H1 (cell line): ENCODE data around the gene TOP3B. TPM values are rescaled to one million over a fixed set of nuclear protein-coding genes. Genes with fewer than 3 reads are reported as not detected.

Source experiments
- CTCF ChIA-PET: fragments of 300-600 bp; sonication (Branson Sonifier 250); formaldehyde crosslinking; loops from one replicate; lab custom pipeline; 2021; ENCODE audit not compliant: partially characterized antibody; lab: Charles Lee
- POLR2A ChIA-PET: fragments of 300-600 bp; sonication (Branson Sonifier 250); formaldehyde crosslinking; loops from one replicate; lab custom pipeline; 2021; ENCODE audit warnings: inconsistent platforms; ENCODE audit not compliant: partially characterized antibody; lab: Charles Lee
- DNase-seq, 2 experiments: peaks; one replicate each; pipeline versions ENCODE4 v3.0.0 to v3.0.0-alpha.2; 2010 to 2022; ENCODE audit warnings: low spot score in 2 of 2, low read depth in 1 of 2, mixed read lengths in 1 of 2
- FAIRE-seq: peaks from 2 replicates; lab custom pipeline; 2011; peaks lifted over from hg19 to GRCh38; lab: Jason Lieb, UNC
- H2AFZ ChIP-seq: 2 replicates; pipeline ENCODE4 v1.8.1; 2012; ENCODE audit warnings: low read length, inconsistent platforms
- H2AK5ac ChIP-seq: 2 replicates; pipeline ENCODE4 v1.6.1; 2013; ENCODE audit warnings: low read depth, low read length
- H2BK120ac ChIP-seq: replicated peaks from 2 replicates; pipeline ENCODE3; 2013; ENCODE audit warnings: low read depth, low read length, inconsistent platforms
- H2BK12ac ChIP-seq: 2 replicates; pipeline ENCODE4 v1.6.1; 2013; ENCODE audit warnings: low read depth, low read length
- H2BK15ac ChIP-seq: 2 replicates; pipeline ENCODE4 v1.6.1; 2013; ENCODE audit warnings: low read length
- H2BK20ac ChIP-seq: 2 replicates; pipeline ENCODE4 v1.6.1; 2013; ENCODE audit warnings: low read length
- H2BK5ac ChIP-seq: 2 replicates; pipeline ENCODE4 v1.6.1; 2013; ENCODE audit warnings: low read depth, low read length
- H3K14ac ChIP-seq: 2 replicates; pipeline ENCODE4 v1.6.1; 2013; ENCODE audit warnings: inconsistent platforms; ENCODE audit not compliant: insufficient read length
- H3K18ac ChIP-seq: 2 replicates; pipeline ENCODE4 v1.6.1; 2013; ENCODE audit warnings: low read length; ENCODE audit errors: extremely low read depth
- H3K23ac ChIP-seq: 2 replicates; pipeline ENCODE4 v1.6.1; 2013; ENCODE audit warnings: inconsistent platforms; ENCODE audit not compliant: insufficient read length
- H3K23me2 ChIP-seq: 2 replicates; pipeline ENCODE4 v1.6.1; 2013; ENCODE audit warnings: low read depth, low read length
- H3K27ac ChIP-seq: 2 replicates; pipeline ENCODE4 v1.6.1; 2011; ENCODE audit warnings: low read depth, low read length, inconsistent platforms
- H3K27me3 ChIP-seq, 4 experiments: replicated peaks in 1 of 4; 1 replicate in 1 of 4; 2 replicates in 3 of 4; pipeline versions ENCODE4 v1.6.1 to v1.8.1; 2011 to 2013; ENCODE audit warnings: low read length in 3 of 4, mild to moderate bottlenecking in 3 of 4, inconsistent platforms in 2 of 4, mixed read lengths in 2 of 4, moderate library complexity in 1 of 4; ENCODE audit not compliant: control insufficient read depth in 3 of 4, insufficient read depth in 3 of 4; ENCODE audit errors: extremely low read depth in 1 of 4
- H3K36me3 ChIP-seq, 4 experiments: 2 replicates each; pipeline versions ENCODE4 v1.6.1 to v1.8.1; 2011 to 2013; ENCODE audit warnings: mild to moderate bottlenecking in 4 of 4, low read length in 3 of 4, moderate library complexity in 2 of 4, control low read depth in 1 of 4, inconsistent platforms in 1 of 4; ENCODE audit not compliant: insufficient read depth in 4 of 4, control insufficient read depth in 2 of 4
- H3K4ac ChIP-seq: replicated peaks from 2 replicates; pipeline ENCODE3; 2013; ENCODE audit warnings: low read length, low read depth, mixed read lengths, inconsistent platforms; ENCODE audit not compliant: insufficient read length
- H3K4me1 ChIP-seq, 4 experiments: replicated peaks in 1 of 4; 1 replicate in 1 of 4; 2 replicates in 3 of 4; pipeline versions ENCODE4 v1.6.1 to v1.8.1; 2011 to 2013; ENCODE audit warnings: low read length in 3 of 4, inconsistent platforms in 2 of 4, mixed read lengths in 1 of 4; ENCODE audit not compliant: insufficient read depth in 4 of 4, control insufficient read depth in 3 of 4
- H3K4me2 ChIP-seq, 2 experiments: 2 replicates each; pipeline versions ENCODE4 v1.6.1 to v1.8.1; 2011 to 2013; ENCODE audit warnings: low read depth in 2 of 2, low read length in 2 of 2, control low read depth in 1 of 2, inconsistent platforms in 1 of 2, mild to moderate bottlenecking in 1 of 2; ENCODE audit not compliant: insufficient read depth in 1 of 2
- H3K4me3 ChIP-seq, 4 experiments: fragments of 200-600, 300-600 bp in 1 of 4; sonication (generic), shearing (Covaris generic), sonication (Bioruptor Twin) in 1 of 4; 2 replicates each; pipeline versions ENCODE4 v1.5.1 to v1.8.1; 2011 to 2016; ENCODE audit warnings: low read length in 4 of 4, low read depth in 3 of 4, control low read depth in 2 of 4, inconsistent platforms in 2 of 4, mild to moderate bottlenecking in 2 of 4, mixed read lengths in 1 of 4, moderate library complexity in 1 of 4; ENCODE audit not compliant: insufficient read depth in 2 of 4; ENCODE audit errors: extremely low read depth in 1 of 4
- H3K56ac ChIP-seq: replicated peaks from 2 replicates; pipeline ENCODE3; 2013; ENCODE audit warnings: low read depth, mild to moderate bottlenecking, mixed read lengths, low read length, inconsistent platforms; ENCODE audit not compliant: insufficient read length
- H3K79me1 ChIP-seq: 2 replicates; pipeline ENCODE4 v1.6.1; 2013; ENCODE audit warnings: low read depth, low read length, control low read depth
- H3K79me2 ChIP-seq, 2 experiments: 2 replicates each; pipeline versions ENCODE4 v1.6.1 to v1.8.1; 2012 to 2013; ENCODE audit warnings: low read length in 2 of 2, mild to moderate bottlenecking in 2 of 2, inconsistent platforms in 1 of 2; ENCODE audit not compliant: insufficient read depth in 2 of 2, control insufficient read depth in 1 of 2
- H3K9ac ChIP-seq, 4 experiments: replicated peaks in 1 of 4; 1 replicate in 1 of 4; 2 replicates in 3 of 4; pipeline versions ENCODE4 v1.6.1 to v1.8.1; 2011 to 2013; ENCODE audit warnings: low read depth in 3 of 4, low read length in 3 of 4, control low read depth in 2 of 4, mild to moderate bottlenecking in 2 of 4, moderate library complexity in 2 of 4, inconsistent platforms in 1 of 4; ENCODE audit errors: extremely low read depth in 1 of 4
- H3K9me3 ChIP-seq, 2 experiments: 2 replicates each; pipeline versions ENCODE4 v1.6.1 to v1.8.1; 2012 to 2013; ENCODE audit warnings: mild to moderate bottlenecking in 2 of 2, moderate library complexity in 2 of 2, control low read depth in 1 of 2, inconsistent platforms in 1 of 2, low read depth in 1 of 2, low read length in 1 of 2, mixed read lengths in 1 of 2; ENCODE audit not compliant: insufficient read depth in 2 of 2
- H4K20me1 ChIP-seq, 2 experiments: replicated peaks in 1 of 2; 2 replicates each; pipeline versions ENCODE3 to v1.8.1; 2011 to 2013; ENCODE audit warnings: inconsistent platforms in 2 of 2, low read length in 2 of 2, mild to moderate bottlenecking in 1 of 2; ENCODE audit not compliant: insufficient read depth in 2 of 2, control insufficient read depth in 1 of 2
- H4K5ac ChIP-seq: 2 replicates; pipeline ENCODE4 v1.6.1; 2013; ENCODE audit warnings: low read length, low read depth, mixed read lengths, inconsistent platforms; ENCODE audit not compliant: insufficient read length
- H4K8ac ChIP-seq: 2 replicates; pipeline ENCODE4 v1.8.0; 2013; ENCODE audit warnings: mild to moderate bottlenecking, moderate library complexity, low read length, inconsistent platforms; ENCODE audit not compliant: insufficient read depth; ENCODE audit errors: extremely low read depth
- H4K91ac ChIP-seq: replicated peaks from 2 replicates; pipeline ENCODE3; 2013; ENCODE audit warnings: low read length, mixed read lengths, inconsistent platforms; ENCODE audit not compliant: insufficient read length
- WGBS, 2 experiments: shearing (Covaris generic) in 1 of 2; methylation state at CpG; one replicate each; pipeline versions ENCODE4 v1.1.6 to v1.1.7; 2013 to 2015; ENCODE audit warnings: low lambda C conversion rate in 2 of 2, mixed read lengths in 2 of 2, inconsistent platforms in 1 of 2, low coverage in 1 of 2, missing lambda C conversion rate in 1 of 2; ENCODE audit not compliant: insufficient replicate concordance in 2 of 2, insufficient coverage in 1 of 2, insufficient read length in 1 of 2; ENCODE audit errors: extremely low coverage in 1 of 2, missing lambda C conversion rate in 1 of 2; 5-methylcytosine and 5-hydroxymethylcytosine counted together
- polyA plus RNA-seq, 7 experiments: library from polyadenylated mRNA; depleted of rRNA in 3 of 7; stranded (reverse) in 5 of 7; unstranded in 2 of 7; fragments of >200 nt in 5 of 7; fragments of 200-250 nt in 2 of 7; gene quantifications; 1 replicate in 5 of 7; 2 replicates in 1 of 7; 4 replicates in 1 of 7; pipeline versions ENCODE4 v1.2.1 to v1.2.3, GENCODE V29; 2011 to 2013; ENCODE audit warnings: missing spikeins in 2 of 7, mixed read lengths in 2 of 7
- total RNA-seq: library from RNA; stranded (reverse); fragmentation: NEBNext Ultra II Directional; extraction: Animal tissue kit (Norgen Biotek cat#: 25700); gene quantifications from 2 replicates; pipeline ENCODE4 v1.2.1, GENCODE V29; 2021
- TF ChIP-seq, protein P1 (sequence below): IDR thresholded peaks from 2 replicates; pipeline ENCODE4 v1.6.1; 2012; ENCODE audit warnings: inconsistent platforms

Gene TOP3B
- total and polyA plus RNA-seq, 2 of the 8 experiments (the other 6 are each of a cell fraction or from before 2014, with no cell fraction given) = 30.4 to 52.8 TPM

DNA sequence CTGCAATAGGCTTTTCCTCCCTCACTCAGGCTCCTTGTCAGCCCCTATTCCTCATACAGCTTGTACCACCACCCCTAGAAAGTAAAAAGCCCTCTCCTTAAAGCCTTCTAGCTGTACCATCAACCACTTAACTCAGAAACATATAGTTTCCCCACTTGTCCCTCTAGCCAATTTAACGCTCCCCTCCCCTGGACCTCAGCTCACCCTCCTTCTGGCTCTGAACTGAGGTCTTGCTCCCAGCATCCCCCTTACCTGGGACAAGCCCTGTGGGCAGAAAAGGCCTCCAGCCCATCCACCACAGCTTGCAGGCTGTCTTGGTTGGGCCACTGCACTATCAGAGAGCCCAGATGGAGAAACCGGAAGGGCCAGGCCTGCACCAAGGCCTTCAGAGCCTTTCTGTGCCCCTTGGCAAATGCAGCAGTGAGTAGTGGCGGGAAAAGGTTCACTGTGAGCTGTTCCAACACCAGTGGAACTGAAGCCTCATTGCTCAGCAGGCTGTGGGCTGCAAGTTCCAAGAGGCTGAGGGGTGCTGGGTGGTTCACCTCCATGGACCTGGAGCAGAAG, 12.4 kb upstream of the TOP3B start:
- no peak overlapping the region for H2AFZ ChIP-seq
- no peak overlapping the region for H3K4me2 ChIP-seq
- no peak overlapping the region for H2AK5ac ChIP-seq
- H3K79me1 ChIP-seq = no peaks in the 10 kb centered on the region
- H3K18ac ChIP-seq = no peak overlapping the region
- H4K20me1 ChIP-seq = peaks cover 1 to 3% of the 10 kb centered on the region in 2 experiments
- H3K23me2 ChIP-seq = no peaks in the 10 kb centered on the region
- no peaks in the 10 kb centered on the region for H3K9me3 ChIP-seq
- no peak overlapping the region for H4K8ac ChIP-seq
- H4K5ac ChIP-seq = no peak overlapping the region
- no peak overlapping the region for H4K91ac ChIP-seq
- H3K14ac ChIP-seq = no peak overlapping the region
- POLR2A ChIA-PET = no interaction called here
- H2BK15ac ChIP-seq = no peak overlapping the region
- H3K9ac ChIP-seq = no peak overlapping the region
- TF ChIP-seq, protein P1, sequence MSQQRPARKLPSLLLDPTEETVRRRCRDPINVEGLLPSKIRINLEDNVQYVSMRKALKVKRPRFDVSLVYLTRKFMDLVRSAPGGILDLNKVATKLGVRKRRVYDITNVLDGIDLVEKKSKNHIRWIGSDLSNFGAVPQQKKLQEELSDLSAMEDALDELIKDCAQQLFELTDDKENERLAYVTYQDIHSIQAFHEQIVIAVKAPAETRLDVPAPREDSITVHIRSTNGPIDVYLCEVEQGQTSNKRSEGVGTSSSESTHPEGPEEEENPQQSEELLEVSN = no peak
- TF ChIP-seq, all 59 proteins: peak for 0
- CTCF ChIA-PET = interaction anchor here (0.6 to 7.8 kb wide), 6 partner anchors 10 to 143 kb away, joined by 3 to 36 read pairs (median 4); no protein-coding TSS in a partner anchor
- no peak overlapping the region for H3K4me3 ChIP-seq
- H2BK120ac ChIP-seq = no peak overlapping the region
- no peak overlapping the region for H3K23ac ChIP-seq
- no peak overlapping the region for H3K27ac ChIP-seq
- peaks cover 52 to 98% (median 93%) of the 10 kb centered on the region in 4 experiments for H3K27me3 ChIP-seq
- FAIRE-seq = no peak
- no peak overlapping the region for H2BK20ac ChIP-seq
- no peak for DNase-seq
- no peak overlapping the region for H2BK12ac ChIP-seq
- no peaks in the 10 kb centered on the region for H3K79me2 ChIP-seq
- no peak overlapping the region for H3K56ac ChIP-seq
- no peaks in the 10 kb centered on the region for H3K4me1 ChIP-seq
- no peak overlapping the region for H3K4ac ChIP-seq
- H3K36me3 ChIP-seq = no peaks in the 10 kb centered on the region
- 91% methylated on average over 3 of the region's 3 CpGs; no CpG with 5 or more reads in 1 of the 2 experiments for WGBS, 2 experiments
- H2BK5ac ChIP-seq = no peak overlapping the region
